IMR-90 (cell line): ENCODE results near the gene DNAH5. TPM values are rescaled to one million over a fixed set of nuclear protein-coding genes. Genes with fewer than 3 reads are reported as not detected.

ENCODE experiments used
- ATAC-seq: fragments of 200-7000 bp; cut with Tn5 transposase; 2 replicates; pipeline ENCODE4 v1.9.1; 2020; ENCODE audit warnings: low read depth, mild to moderate bottlenecking, moderate library complexity
- BruUV-seq: library from RNA; stranded (reverse); fragments of 400-500 nt; replicated peaks from 2 replicates; lab custom pipeline; 2021; lab: Mats Ljungman, UMichigan
- CTCF ChIA-PET: fragments of 300-600 bp; formaldehyde crosslinking; extraction: SDS; loops from one replicate; lab custom pipeline; 2021; ENCODE audit warnings: antibody characterized with exemption; lab: Yijun Ruan, JAX
- POLR2A ChIA-PET: fragments of 300-600 bp; sonication (Branson Sonifier 250); formaldehyde crosslinking; loops from one replicate; lab custom pipeline; 2022; ENCODE audit warnings: antibody characterized with exemption; ENCODE audit not compliant: unreplicated experiment; lab: Charles Lee
- DNase-seq: peaks from one replicate; pipeline ENCODE4 v3.0.0; 2013
- H2AFZ ChIP-seq: replicated peaks from 2 replicates; pipeline ENCODE3; 2013; ENCODE audit warnings: low read length, mild to moderate bottlenecking; ENCODE audit not compliant: poor library complexity
- H2AK5ac ChIP-seq: 2 replicates; pipeline ENCODE4 v1.6.1; 2013; ENCODE audit warnings: low read depth, low read length, inconsistent platforms
- H2AK9ac ChIP-seq: replicated peaks from 2 replicates; pipeline ENCODE3; 2013; ENCODE audit warnings: mild to moderate bottlenecking, low read depth, low read length, moderate library complexity; ENCODE audit not compliant: poor library complexity
- H2BK120ac ChIP-seq: 2 replicates; pipeline ENCODE4 v1.6.1; 2013; ENCODE audit warnings: low read depth, low read length, inconsistent platforms
- H2BK15ac ChIP-seq: 3 replicates; pipeline ENCODE4 v1.6.1; 2013; ENCODE audit warnings: low read depth, low read length, inconsistent platforms
- H2BK20ac ChIP-seq: 2 replicates; pipeline ENCODE4 v1.6.1; 2013; ENCODE audit warnings: low read depth, mild to moderate bottlenecking, inconsistent platforms, low read length, moderate library complexity
- H2BK5ac ChIP-seq: 2 replicates; pipeline ENCODE4 v1.6.1; 2013; ENCODE audit warnings: mild to moderate bottlenecking, low read depth, low read length, inconsistent platforms; ENCODE audit not compliant: poor library complexity, severe bottlenecking
- H3K14ac ChIP-seq: replicated peaks from 2 replicates; pipeline ENCODE4 v1.6.1; 2013; ENCODE audit warnings: low read depth, low read length, inconsistent platforms
- H3K18ac ChIP-seq: 2 replicates; pipeline ENCODE4 v1.6.1; 2013; ENCODE audit warnings: low read depth, low read length, control low read depth
- H3K23ac ChIP-seq: 2 replicates; pipeline ENCODE4 v1.6.1; 2013; ENCODE audit warnings: low read depth, low read length, inconsistent platforms
- H3K27ac ChIP-seq: 2 replicates; pipeline ENCODE4 v1.5.1; 2013; ENCODE audit warnings: mild to moderate bottlenecking, control low read depth, low read length; ENCODE audit not compliant: insufficient read depth
- H3K27me3 ChIP-seq: 2 replicates; pipeline ENCODE4 v1.6.1; 2013; ENCODE audit warnings: low read length; ENCODE audit not compliant: control insufficient read depth, insufficient read depth
- H3K36me3 ChIP-seq: 2 replicates; pipeline ENCODE4 v1.6.1; 2013; ENCODE audit warnings: low read length, mixed read lengths; ENCODE audit not compliant: control insufficient read depth, insufficient read depth
- H3K4ac ChIP-seq: 2 replicates; pipeline ENCODE4 v1.6.1; 2013; ENCODE audit warnings: low read depth, low read length, inconsistent platforms
- H3K4me1 ChIP-seq: 2 replicates; pipeline ENCODE4 v1.6.1; 2013; ENCODE audit warnings: low read length, mixed read lengths; ENCODE audit not compliant: control insufficient read depth, insufficient read depth
- H3K4me2 ChIP-seq: 2 replicates; pipeline ENCODE4 v1.6.1; 2013; ENCODE audit warnings: low read depth, mild to moderate bottlenecking, control low read depth, low read length, moderate library complexity
- H3K4me3 ChIP-seq: 2 replicates; pipeline ENCODE4 v1.5.1; 2013; ENCODE audit warnings: low read depth, mild to moderate bottlenecking, control low read depth, low read length, moderate library complexity; ENCODE audit not compliant: insufficient read depth
- H3K56ac ChIP-seq: 2 replicates; pipeline ENCODE4 v1.6.1; 2013; ENCODE audit warnings: low read length, inconsistent platforms; ENCODE audit not compliant: insufficient read depth; ENCODE audit errors: extremely low read depth
- H3K79me1 ChIP-seq, 2 experiments: 2 replicates each; pipeline ENCODE4 v1.6.1; 2013; ENCODE audit warnings: low read length in 2 of 2, inconsistent platforms in 1 of 2, low read depth in 1 of 2
- H3K9ac ChIP-seq: 2 replicates; pipeline ENCODE4 v1.6.1; 2013; ENCODE audit warnings: low read depth, low read length, control low read depth
- H3K9me1 ChIP-seq: 2 replicates; pipeline ENCODE4 v1.6.1; 2013; ENCODE audit warnings: low read length, inconsistent platforms; ENCODE audit not compliant: insufficient read depth
- H3K9me3 ChIP-seq: 2 replicates; pipeline ENCODE4 v1.6.1; 2013; ENCODE audit warnings: low read length; ENCODE audit not compliant: control insufficient read depth, insufficient read depth
- H4K20me1 ChIP-seq: 2 replicates; pipeline ENCODE4 v1.6.1; 2013; ENCODE audit warnings: low read length, inconsistent platforms; ENCODE audit not compliant: insufficient read depth
- H4K5ac ChIP-seq: 2 replicates; pipeline ENCODE4 v1.6.1; 2013; ENCODE audit warnings: mild to moderate bottlenecking, low read depth, low read length, control low read depth
- H4K8ac ChIP-seq, 2 experiments: 2 replicates each; pipeline ENCODE4 v1.6.1; 2013; ENCODE audit warnings: low read depth in 2 of 2, low read length in 2 of 2, control low read depth in 1 of 2, inconsistent platforms in 1 of 2
- H4K91ac ChIP-seq: 2 replicates; pipeline ENCODE4 v1.6.1; 2013; ENCODE audit warnings: low read depth, low read length, inconsistent platforms; ENCODE audit not compliant: insufficient read depth
- POLR2A ChIP-seq: IDR thresholded peaks from 2 replicates; pipeline ENCODE4 v1.6.1; 2012; ENCODE audit warnings: mild to moderate bottlenecking, low read depth, low read length
- RAD21 ChIP-seq: IDR thresholded peaks from 2 replicates; pipeline ENCODE4 v1.6.1; 2012; ENCODE audit warnings: low read length, improper control_type of control experiment
- SMC3 ChIP-seq: fragments of 150-350 bp; IDR thresholded peaks from 2 replicates; pipeline ENCODE4 v1.6.1; 2016; ENCODE audit warnings: low read depth, mild to moderate bottlenecking, antibody characterized with exemption, low read length, moderate library complexity
- WGBS, 2 experiments: methylation state at CpG; one replicate each; pipeline versions ENCODE4 v1.1.5 to v1.1.7; 2013; ENCODE audit warnings: missing lambda C conversion rate in 2 of 2; ENCODE audit not compliant: insufficient read length in 1 of 2; ENCODE audit errors: extremely low coverage in 2 of 2; 5-methylcytosine and 5-hydroxymethylcytosine counted together
- dilution Hi-C: fragments of 300-500 bp; cut with HindIII; formaldehyde crosslinking; loops from one replicate; pipeline ENCODE4 v1.14.3; 2018; ENCODE audit warnings: low sequenced_read_pairs; ENCODE audit not compliant: unreplicated experiment
- in situ Hi-C: fragments of 300-500 bp; cut with MboI; formaldehyde crosslinking; loops from 3 replicates; pipeline ENCODE4 v1.14.3; 2019; ENCODE audit warnings: low sequenced_read_pairs, inconsistent platforms, mixed read lengths
- intact Hi-C: fragments of 100-400 bp; cut with micrococcal nuclease; formaldehyde crosslinking; loops from 2 replicates; pipeline ENCODE4 v1.10.0; 2022
- polyA plus RNA-seq, 3 experiments: library from polyadenylated mRNA; depleted of rRNA; stranded (reverse); fragments of >200 nt; gene quantifications; 2 replicates each; pipeline ENCODE4 v1.2.3, GENCODE V29; 2012; ENCODE audit warnings: low replicate concordance in 1 of 3
- total RNA-seq: library from RNA; depleted of rRNA; stranded (reverse); fragments of >200 nt; gene quantifications from 2 replicates; pipeline ENCODE4 v1.2.3, GENCODE V29; 2012
- TF ChIP-seq, protein P1 (sequence below): conservative IDR thresholded peaks from 2 replicates; pipeline ENCODE4 v1.5.1; 2012; ENCODE audit warnings: mild to moderate bottlenecking, low read depth, low read length, improper control_type of control experiment

Gene DNAH5
- total and polyA plus RNA-seq, 2 of the 4 experiments (the other 2 are of a cell fraction), result 1.9 to 4.3 TPM

DNA sequence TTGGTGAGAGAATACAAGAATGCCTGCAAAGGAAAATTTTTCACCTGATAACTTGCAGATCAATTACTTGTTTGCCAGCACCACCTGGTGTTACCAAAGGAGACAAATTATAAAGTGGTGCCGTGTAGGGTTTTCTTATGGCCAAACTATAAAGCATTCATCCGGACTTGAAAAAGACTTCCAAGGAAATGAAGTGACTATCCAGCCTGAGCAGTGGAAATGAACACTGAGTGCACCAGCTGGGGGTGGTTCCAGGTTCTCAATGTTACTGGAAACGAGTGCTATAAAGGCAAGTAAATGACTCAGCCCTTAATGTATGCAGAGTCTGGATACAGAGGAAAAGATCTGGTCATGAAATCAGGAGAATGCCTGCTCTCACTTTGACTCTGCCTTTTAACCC is 113.1 kb downstream of the DNAH5 start:
- DNase-seq, result peak; percentile 71
- H3K14ac ChIP-seq, result no peak overlapping the region
- peaks cover 5% of the 10 kb centered on the region; the same call in 1 of the 2 replicates for H3K9me1 ChIP-seq
- 20% methylated on average over 1 of the region's 3 CpGs; no CpG with 5 or more reads in 1 of the 2 experiments for WGBS, 2 experiments
- 0 out of 2 replicates have a peak overlapping the region, but pooled peaks have one; percentile 75 for H2BK20ac ChIP-seq
- no peaks in the 10 kb centered on the region for H4K20me1 ChIP-seq
- H3K4me3 ChIP-seq, result no peak overlapping the region
- H3K23ac ChIP-seq, result no peak overlapping the region
- no peak overlapping the region for H2BK5ac ChIP-seq
- ChIA-PET CTCF (interaction anchor here (1.5 kb wide), 1 partner anchor 17 kb away, joined by 4 read pairs; no protein-coding TSS in a partner anchor), POLR2A (no interaction called here)
- peaks cover 4% of the 10 kb centered on the region for H3K4me1 ChIP-seq
- H4K91ac ChIP-seq, result no peak overlapping the region
- H2BK120ac ChIP-seq, result no peak overlapping the region
- dilution Hi-C loops, result no loop called here
- H2AK9ac ChIP-seq, result no peak overlapping the region
- no peak overlapping the region for H3K18ac ChIP-seq
- no peaks in the 10 kb centered on the region for H3K79me1 ChIP-seq
- no peak overlapping the region for H2AK5ac ChIP-seq
- H3K4ac ChIP-seq, result no peak overlapping the region
- H3K36me3 ChIP-seq, result peaks cover 13% of the 10 kb centered on the region
- ATAC-seq, result peak; percentile 97
- BruUV-seq, result no TSS peak
- H3K9ac ChIP-seq, result no peak overlapping the region
- no peak overlapping the region; a peak in 1 of 4 replicates for H4K8ac ChIP-seq
- intact Hi-C loops, result loop anchor here (2.0 kb wide), 1 partner anchor 125 kb away; no protein-coding TSS in a partner anchor
- peak overlapping the region; percentile 11; the same call in 1 of the 2 replicates for H3K4me2 ChIP-seq
- no peak overlapping the region for H4K5ac ChIP-seq
- H3K27ac ChIP-seq, result no peak overlapping the region
- in situ Hi-C loops, result no loop called here
- no peak overlapping the region for H3K56ac ChIP-seq
- no peaks in the 10 kb centered on the region for H3K27me3 ChIP-seq
- no peak overlapping the region for H2AFZ ChIP-seq
- TF ChIP-seq SMC3 (no peak), POLR2A (no peak), RAD21 (peak; percentile 44)
- TF ChIP-seq, protein P1, sequence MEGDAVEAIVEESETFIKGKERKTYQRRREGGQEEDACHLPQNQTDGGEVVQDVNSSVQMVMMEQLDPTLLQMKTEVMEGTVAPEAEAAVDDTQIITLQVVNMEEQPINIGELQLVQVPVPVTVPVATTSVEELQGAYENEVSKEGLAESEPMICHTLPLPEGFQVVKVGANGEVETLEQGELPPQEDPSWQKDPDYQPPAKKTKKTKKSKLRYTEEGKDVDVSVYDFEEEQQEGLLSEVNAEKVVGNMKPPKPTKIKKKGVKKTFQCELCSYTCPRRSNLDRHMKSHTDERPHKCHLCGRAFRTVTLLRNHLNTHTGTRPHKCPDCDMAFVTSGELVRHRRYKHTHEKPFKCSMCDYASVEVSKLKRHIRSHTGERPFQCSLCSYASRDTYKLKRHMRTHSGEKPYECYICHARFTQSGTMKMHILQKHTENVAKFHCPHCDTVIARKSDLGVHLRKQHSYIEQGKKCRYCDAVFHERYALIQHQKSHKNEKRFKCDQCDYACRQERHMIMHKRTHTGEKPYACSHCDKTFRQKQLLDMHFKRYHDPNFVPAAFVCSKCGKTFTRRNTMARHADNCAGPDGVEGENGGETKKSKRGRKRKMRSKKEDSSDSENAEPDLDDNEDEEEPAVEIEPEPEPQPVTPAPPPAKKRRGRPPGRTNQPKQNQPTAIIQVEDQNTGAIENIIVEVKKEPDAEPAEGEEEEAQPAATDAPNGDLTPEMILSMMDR, result 0 out of 2 replicates have a peak, but pooled peaks have one; percentile 16
- no peak overlapping the region for H2BK15ac ChIP-seq
- peaks cover 3% of the 10 kb centered on the region; the same call in 1 of the 2 replicates for H3K9me3 ChIP-seq
